ENCODE data around the gene PXDN. TPM values are rescaled to one million over a fixed set of nuclear protein-coding genes. Genes with fewer than 3 reads are reported as not detected.
A peak's percentile ranks its signal among the peaks of the same experiment; 100 is the strongest.
"Not testable (repeated sequence)": the region's sequence is repeated elsewhere in the genome, so short reads cannot be mapped to it uniquely, and the experiment has no call there.

PXDN gene, protein sequence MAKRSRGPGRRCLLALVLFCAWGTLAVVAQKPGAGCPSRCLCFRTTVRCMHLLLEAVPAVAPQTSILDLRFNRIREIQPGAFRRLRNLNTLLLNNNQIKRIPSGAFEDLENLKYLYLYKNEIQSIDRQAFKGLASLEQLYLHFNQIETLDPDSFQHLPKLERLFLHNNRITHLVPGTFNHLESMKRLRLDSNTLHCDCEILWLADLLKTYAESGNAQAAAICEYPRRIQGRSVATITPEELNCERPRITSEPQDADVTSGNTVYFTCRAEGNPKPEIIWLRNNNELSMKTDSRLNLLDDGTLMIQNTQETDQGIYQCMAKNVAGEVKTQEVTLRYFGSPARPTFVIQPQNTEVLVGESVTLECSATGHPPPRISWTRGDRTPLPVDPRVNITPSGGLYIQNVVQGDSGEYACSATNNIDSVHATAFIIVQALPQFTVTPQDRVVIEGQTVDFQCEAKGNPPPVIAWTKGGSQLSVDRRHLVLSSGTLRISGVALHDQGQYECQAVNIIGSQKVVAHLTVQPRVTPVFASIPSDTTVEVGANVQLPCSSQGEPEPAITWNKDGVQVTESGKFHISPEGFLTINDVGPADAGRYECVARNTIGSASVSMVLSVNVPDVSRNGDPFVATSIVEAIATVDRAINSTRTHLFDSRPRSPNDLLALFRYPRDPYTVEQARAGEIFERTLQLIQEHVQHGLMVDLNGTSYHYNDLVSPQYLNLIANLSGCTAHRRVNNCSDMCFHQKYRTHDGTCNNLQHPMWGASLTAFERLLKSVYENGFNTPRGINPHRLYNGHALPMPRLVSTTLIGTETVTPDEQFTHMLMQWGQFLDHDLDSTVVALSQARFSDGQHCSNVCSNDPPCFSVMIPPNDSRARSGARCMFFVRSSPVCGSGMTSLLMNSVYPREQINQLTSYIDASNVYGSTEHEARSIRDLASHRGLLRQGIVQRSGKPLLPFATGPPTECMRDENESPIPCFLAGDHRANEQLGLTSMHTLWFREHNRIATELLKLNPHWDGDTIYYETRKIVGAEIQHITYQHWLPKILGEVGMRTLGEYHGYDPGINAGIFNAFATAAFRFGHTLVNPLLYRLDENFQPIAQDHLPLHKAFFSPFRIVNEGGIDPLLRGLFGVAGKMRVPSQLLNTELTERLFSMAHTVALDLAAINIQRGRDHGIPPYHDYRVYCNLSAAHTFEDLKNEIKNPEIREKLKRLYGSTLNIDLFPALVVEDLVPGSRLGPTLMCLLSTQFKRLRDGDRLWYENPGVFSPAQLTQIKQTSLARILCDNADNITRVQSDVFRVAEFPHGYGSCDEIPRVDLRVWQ (N-terminal part only)
- total RNA-seq (2014; rRNA removed; shearing (Covaris generic)): 0.13 and 0.16 TPM in 2 replicates

DNA sequence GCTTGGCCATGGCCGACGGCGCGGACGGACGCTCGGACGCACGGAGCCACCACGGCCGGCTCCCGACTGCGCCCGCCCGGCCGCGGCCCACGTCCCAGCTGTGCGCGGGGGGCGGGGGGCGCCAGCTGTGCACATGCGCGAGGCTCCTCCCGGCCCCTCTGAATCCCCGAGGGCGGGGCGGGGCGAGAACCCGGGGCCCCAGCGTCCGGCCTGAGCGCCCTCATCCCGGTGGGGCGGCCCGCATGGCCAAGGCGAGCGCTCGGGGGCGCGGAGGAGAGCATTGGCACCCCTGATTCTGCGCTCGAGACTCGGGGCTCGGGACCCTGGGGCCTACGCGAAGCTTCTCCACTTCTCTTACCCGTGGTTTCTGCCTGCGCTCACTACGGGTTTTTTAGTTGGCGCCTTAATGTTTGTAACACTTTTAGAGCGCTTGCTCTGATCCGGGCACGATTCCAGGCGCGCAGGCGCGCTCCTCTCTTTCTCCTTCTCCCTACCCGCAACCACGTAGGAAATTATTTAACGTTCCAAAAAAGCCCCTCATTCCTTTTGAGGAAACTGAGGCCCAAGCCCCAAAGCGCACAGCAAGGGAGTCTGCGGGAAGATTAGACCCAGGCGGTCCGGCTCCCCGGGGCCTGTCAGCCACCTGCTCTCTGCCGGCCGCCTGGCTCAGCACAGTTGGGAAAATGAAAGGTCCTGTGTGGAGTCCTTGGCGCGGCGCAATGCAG, at the start of gene PXDN:
TSS of gene PXDN (minus strand) at position 70 of the 725 bp plus-strand sequence. CDS start at position 10, 60 bp downstream.
- no peak for DNase-seq (ENCODE audit: low spot score)

DNA sequence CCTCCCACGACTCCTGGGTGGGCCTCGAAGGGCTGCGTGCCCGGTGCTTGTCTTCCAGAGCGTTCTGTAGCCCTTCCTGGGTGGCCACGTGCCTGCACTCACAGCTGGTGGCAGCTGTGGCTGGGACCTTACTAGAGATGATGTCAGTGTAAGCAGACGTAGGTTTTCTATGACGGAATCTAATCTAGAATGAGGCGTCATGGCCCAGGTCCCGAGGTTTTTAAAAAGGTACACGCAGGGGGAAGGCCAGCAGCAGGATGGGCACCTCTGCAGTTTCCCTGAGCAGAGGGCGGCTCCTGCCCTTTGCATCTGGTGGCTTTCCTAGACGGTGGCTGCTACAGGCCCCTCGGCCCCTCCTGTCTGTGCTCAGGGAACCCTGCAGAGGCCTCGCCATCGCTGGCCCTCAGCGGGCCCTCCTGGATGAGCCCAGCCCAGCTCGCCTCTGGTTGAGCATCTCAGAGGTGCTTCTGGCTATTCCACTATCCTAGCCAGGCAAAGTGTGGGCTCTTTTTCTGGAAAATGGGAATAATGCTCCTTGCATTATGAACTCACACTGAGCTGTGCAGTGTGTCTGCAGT, 49.6 kb upstream of the PXDN start:
- DNase-seq (ENCODE audit: low spot score): no peak

DNA sequence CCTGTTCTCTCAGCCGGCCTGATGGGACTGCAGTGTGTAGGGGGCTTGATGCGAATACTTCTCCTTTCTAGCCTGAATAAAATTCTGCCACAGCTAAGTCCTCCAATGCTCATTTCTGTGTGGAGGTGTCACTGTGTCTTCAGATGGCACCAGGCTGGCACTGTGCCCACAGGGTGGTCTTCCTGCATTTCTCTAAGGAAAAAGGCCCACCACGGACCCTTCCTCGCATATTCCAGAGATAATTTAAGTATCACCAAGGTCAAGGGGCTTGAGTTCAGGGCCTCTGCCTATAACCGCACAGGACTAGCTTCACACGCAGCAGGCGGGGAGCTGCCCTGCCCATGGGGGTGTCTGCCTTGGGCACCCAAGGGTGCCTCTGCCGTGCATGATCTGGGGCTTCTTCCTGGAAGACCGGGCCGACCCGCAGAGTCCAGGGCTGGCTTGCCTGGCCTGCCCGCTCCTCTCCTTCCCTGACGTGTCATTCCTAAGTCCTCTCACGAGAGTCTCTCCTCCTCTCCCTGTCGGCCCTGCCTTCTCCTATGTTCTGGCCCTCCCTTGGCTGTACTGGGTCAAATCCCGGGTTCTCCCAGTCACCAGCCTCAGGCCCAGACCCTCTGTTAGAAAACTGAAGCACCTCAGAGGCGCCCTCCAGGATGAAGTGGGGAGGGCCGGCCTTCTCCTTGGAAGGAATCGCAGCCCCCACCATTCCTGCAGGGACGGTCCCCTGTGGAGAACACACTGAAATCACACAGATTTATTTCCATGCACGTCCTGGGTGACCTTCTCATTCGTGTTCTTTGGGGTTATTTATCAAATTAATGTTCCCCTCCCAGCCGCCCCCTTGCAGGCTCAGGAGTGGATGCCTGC, 48.9 kb upstream of the PXDN start:
- no peak for DNase-seq (ENCODE audit: low spot score)

- DNase-seq (ENCODE audit: low spot score): peak; percentile 13
Observed at GRCh38 chr2:1791685-1792435, 47.5 kb upstream of the PXDN start.

- DNase-seq (ENCODE audit: low spot score): no peak
Observed at GRCh38 chr2:1791006-1791605, 46.8 kb upstream of the PXDN start.

DNA sequence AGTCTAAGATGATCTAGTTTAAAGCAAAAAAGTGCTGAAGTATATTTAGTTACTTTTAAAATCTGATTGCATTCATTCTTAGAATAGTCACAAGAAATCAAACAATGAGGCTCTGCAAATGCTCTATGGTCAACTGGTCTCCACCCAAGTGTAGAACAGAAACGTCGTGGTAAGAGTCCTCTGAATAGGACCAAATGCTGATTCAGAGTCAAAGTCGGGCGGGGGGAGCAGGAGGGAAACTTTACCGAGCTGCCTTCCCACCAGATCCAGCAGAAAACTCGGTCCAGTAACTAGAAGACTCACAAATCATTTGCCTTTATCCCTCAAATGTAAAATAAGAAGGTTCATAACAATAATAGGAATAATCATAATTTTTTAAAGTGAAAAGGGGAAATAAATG, 46.2 kb upstream of the PXDN start:
- DNase-seq (ENCODE audit: low spot score): no peak

- DNase-seq (ENCODE audit: low spot score): no peak
Observed at GRCh38 chr2:1789610-1790009, 45.3 kb upstream of the PXDN start.

GRCh38 chr2:1788478-1788959, 44.2 kb upstream of the PXDN start:
- DNase-seq (ENCODE audit: low spot score): no peak

GRCh38 chr2:1787755-1788477, 43.6 kb upstream of the PXDN start:
- DNase-seq (ENCODE audit: low spot score): no peak

- no peak for DNase-seq (ENCODE audit: low spot score)
Observed at GRCh38 chr2:1784986-1785617, 40.8 kb upstream of the PXDN start.

DNA sequence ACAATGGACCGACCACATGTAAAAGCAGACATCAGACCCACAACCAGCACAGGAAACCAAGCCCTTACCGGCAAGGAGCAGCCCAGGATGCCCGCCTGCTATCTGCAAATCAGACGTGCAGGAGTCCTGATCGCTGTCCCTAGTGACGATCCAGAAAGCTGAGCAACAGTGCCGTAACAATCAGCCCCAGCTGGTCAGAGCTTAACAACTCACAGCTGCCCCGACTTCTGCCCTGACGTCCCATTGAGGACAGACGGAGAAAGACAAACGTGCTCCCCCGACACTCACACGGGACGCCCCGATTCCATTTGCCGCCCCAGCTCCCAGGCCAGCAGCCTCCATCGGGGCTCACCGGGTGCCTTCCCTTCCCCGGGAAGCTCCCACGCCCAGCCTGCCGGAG, 39.8 kb upstream of the PXDN start:
- DNase-seq (ENCODE audit: low spot score): no peak

GRCh38 chr2:1782514-1782913, 38.2 kb upstream of the PXDN start:
- DNase-seq (ENCODE audit: low spot score): no peak

GRCh38 chr2:1781291-1782080, 37.2 kb upstream of the PXDN start:
- DNase-seq (ENCODE audit: low spot score): no peak

DNA sequence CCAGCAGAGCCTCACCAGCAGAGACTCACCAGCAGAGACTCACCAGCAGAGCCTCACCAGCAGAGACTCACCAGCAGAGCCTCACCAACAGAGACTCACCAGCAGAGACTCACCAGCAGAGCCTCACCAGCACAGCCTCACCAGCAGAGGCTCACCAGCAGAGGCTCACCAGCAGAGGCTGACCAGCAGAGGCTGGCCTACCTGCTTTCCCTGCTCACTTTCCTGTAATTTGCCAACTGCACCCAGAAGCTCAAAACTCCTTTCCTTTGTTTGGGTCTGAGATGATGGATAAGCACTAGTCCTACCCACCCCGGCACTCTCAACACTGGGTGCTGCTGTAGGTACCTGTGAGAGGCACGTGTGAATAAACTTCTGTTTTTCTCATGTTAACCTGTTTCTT, 36.4 kb upstream of the PXDN start:
- DNase-seq (ENCODE audit: low spot score): no peak

GRCh38 chr2:1780054-1780453, 35.7 kb upstream of the PXDN start:
- DNase-seq (ENCODE audit: low spot score): not testable (repeated sequence)

DNA sequence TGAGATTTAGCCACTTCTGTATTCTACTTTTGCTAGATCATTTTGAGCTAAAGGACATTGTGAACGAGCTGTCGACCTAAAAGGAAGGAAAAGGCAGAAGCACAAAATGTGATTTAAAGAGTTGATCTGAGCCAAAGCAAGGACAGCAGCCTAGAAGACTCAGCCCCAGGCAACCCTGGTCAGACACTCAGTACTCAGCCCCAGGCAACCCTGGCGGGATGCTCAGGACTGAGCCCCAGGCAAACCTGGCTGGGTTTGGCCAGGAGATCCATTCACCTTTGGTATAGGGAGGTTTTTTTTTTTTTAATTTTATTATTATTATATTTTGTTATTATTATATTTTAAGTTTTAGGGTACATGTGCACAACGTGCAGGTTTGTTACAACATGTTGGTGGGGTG, 34.3 kb upstream of the PXDN start:
- no peak for DNase-seq (ENCODE audit: low spot score)
